Activated gamma-delta T cell (primary cell): Measurements from ENCODE around the gene ARFGEF3.

Experiments used
- DNase-seq: peaks from one replicate; lab custom pipeline; 2025; lab: John Stamatoyannopoulos, UW

Gene ARFGEF3

GRCh38 chr6:138240476-138241245 is 78.9 kb downstream of the ARFGEF3 start:
- no peak for DNase-seq

- no peak for DNase-seq
These were observed 79.6 kb downstream of the ARFGEF3 start for GRCh38 chr6:138241381-138241780.

DNA sequence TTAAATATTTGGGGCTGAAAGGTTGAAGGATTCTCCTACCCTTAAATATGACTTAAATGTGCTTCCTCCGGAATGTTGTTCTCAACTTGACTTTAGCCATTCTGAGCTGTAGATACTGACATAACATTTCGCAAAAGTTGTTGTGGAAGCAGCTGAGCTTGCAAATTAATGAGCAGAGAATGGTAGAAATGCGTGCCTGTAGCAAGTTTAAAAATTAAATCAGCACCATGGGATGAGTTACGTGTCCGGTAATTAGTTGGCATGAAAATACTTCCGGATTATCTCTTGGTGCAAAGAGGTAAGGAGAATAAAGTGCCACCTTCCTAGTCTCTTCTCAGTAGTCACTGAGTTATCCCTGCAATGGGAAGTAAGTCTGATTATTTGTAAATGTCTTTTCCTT is 80.2 kb downstream of the ARFGEF3 start:
- no peak for DNase-seq

DNA sequence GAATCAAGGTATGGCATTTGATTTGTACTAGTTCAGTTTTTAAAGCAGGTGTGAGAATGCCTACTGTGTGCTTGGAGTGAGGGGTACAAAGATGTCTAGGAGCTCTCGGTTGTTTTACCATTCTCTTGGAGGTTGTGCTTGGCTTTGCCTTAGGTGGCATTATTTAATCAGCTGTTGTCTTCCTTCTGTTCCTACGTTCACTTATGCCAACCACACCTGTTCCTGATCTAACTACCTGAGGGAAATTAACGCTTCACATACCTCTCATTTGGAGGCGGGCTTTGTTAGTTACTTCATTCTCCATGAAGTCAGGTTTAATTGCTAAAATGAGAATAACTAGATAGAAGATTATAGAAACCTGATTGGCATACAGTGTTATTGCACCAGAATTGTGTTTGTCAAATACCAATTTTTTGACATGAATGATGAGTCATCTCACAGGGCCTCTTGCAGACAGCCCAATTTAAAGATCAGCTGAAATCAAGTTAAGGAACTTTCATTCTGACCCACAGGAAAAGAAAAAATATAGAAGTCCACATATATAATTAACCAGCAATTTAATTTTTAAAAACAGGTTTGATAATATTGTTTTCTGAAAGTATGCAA is 81.4 kb downstream of the ARFGEF3 start:
- DNase-seq, result no peak

GRCh38 chr6:138245751-138246150 is 84.0 kb downstream of the ARFGEF3 start:
- DNase-seq, result no peak

GRCh38 chr6:138246650-138247440 is 85.1 kb downstream of the ARFGEF3 start:
- no peak for DNase-seq

DNA sequence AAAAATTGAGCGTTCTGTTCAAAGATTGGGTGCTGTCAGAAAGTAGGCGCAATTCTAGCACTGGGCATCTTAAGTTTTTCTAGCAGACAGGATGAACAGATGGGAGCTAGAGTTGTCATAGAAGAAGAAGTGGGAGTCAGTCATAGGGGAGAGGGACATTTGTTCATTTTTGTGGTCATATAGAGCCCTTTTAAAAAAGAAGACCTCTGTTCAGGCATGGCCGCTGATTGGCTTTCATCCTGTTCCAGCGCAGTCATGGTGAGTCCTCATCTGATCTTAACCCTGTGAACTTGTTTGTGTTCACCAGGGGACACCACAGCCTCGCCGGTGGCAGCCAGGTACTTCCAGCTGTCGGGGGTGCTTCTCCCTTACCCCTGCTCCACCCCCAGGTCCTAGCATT is 86.3 kb downstream of the ARFGEF3 start:
- DNase-seq, result no peak

DNA sequence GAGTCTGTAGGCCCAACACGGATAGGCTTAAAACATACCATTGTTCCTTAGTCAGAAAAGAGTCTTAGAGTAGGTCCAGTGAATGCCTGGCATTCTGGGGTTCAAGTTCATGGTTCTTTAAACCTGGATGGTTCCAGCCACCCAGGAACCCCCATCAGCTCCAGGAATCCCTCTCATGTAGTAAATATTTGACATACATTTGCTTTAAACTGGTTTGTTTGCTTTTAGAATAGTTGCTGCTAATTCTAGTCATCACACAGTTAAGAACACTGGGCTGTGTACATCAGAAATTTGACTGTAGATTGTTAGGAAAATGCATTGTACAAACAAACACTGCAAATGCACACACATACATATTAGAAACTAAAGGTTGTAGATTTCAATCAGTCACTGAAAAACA is 87.1 kb downstream of the ARFGEF3 start:
- no peak for DNase-seq

DNA sequence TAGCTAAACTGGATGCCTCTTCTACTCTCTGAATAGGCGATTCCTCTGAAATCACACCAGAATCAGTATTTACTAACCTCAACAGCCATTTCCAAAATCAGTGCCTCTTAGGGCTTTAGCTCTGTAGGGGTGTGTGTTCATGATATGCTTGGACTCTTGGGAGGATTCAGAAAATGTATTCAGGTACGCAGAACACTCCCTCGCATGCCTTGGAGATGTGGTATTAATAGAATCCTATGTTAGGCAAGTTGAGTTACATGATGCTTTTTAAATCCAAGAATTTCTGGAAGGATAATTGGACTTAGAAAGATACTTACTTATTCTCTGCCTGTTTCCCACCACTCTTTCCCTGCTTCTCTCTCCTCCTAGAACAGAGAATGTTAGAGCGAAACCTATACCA is 88.3 kb downstream of the ARFGEF3 start:
- DNase-seq, result no peak

DNA sequence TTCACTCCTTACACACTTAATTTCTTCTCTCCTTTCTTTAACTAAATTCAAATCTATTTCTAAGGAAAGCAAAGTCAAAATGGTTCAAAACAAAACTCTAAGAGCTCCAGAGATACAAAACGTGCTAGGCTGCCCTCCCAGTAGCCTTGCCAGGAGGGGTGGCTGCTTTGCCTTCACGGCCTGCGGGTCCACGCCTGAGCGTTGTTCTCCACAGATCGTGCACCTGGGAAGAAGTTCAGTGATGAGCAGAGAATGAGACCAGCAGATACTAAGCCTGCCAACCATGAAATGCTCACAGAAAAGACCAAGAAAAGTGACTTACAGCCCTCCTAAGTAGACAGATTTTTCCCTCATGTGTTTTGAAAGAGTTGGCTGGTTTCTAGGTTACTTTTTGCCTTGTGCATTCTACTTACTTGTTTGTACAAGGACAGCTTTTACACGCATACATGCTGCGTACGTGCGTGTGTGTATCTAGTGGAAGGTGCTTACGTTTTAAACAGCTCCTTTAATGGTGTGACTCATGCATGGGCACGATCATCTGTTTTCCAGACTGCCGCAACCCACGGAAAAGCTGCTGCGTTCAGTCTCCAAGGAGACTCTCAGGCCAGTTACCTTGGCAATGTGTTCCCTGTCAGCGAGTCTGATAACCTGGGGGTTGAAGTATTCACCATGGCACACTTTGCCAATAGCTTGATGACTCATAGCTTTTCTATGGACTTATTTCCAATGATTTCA is 88.9 kb downstream of the ARFGEF3 start:
- no peak for DNase-seq

DNA sequence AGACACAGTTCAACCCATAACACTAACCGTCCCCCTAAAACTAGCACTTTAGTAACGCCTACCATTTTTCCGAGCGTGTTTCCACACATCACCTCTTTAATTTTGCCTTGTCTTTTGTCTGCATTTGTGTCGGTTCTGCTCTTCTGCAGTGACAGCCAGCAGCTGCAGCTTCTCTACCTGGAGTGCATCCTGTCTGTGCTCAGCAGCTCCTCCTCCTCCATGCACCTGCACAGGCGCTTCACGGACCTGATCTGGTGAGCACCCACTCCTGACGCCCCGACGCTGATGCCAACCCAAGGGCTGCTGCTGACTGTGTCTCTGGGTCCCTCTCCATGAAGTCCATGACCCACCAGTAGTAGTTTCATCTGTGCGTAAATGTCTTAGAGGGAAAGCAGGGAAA is 92.0 kb downstream of the ARFGEF3 start:
- no peak for DNase-seq

DNA sequence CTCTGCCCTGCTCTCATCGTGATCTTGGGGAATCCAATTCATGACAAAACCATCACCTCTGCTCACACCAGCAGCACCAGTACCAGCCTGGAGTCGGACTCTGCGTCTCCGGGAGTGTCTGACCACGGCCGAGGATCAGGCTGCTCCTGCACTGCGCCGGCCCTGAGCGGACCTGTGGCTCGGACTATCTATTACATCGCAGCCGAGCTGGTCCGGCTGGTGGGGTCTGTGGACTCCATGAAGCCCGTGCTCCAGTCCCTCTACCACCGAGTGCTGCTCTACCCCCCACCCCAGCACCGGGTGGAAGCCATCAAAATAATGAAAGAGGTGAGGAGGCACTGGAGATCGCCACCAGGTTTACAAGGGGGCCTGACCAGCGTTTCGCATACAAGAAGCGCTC is 93.7 kb downstream of the ARFGEF3 start:
- DNase-seq, result no peak

- DNase-seq, result no peak
These were observed 95.9 kb downstream of the ARFGEF3 start for GRCh38 chr6:138257638-138258040.

DNA sequence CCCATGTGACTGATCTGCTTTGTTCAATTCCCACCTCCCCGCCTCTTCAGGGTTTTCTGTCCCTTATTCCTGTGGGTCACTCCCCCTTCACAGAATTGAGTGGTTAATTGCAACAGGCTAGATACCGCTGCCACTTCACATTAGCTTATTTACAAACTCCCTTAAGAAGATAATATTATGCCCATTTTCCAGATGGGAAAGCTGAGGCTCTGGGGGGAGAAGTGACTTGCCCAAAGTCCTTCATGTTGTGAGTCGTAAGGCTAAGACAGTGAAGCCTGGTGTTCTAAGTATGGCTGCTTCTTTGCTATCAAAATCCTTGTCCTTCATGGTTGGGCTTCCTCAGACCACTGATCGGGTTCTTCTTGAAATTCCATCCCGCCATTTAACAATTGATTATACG is 96.5 kb downstream of the ARFGEF3 start:
- no peak for DNase-seq

DNA sequence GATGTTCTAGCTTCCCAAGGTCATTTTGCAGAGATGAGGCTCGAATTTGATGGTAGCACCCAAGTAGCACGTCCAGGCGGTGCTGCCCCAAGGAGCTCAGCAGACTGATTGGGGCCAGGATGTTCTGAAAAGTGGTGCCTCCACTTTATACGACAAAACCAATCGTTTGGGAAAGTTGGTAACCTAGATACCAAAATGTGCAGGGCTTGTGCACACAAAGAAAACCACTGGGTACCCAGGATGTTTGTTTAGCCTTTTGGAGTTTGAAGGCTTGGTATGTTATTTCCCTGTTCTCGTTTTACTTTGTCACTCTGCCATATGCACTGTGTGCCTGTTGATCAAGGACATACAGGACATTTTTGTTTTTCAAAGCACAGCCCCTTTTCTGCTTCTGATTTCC is 97.3 kb downstream of the ARFGEF3 start:
- DNase-seq, result no peak

- DNase-seq, result no peak
These were observed 99.5 kb downstream of the ARFGEF3 start for GRCh38 chr6:138261116-138261780.

- no peak for DNase-seq
These were observed 102.2 kb downstream of the ARFGEF3 start for GRCh38 chr6:138263963-138264362.

DNA sequence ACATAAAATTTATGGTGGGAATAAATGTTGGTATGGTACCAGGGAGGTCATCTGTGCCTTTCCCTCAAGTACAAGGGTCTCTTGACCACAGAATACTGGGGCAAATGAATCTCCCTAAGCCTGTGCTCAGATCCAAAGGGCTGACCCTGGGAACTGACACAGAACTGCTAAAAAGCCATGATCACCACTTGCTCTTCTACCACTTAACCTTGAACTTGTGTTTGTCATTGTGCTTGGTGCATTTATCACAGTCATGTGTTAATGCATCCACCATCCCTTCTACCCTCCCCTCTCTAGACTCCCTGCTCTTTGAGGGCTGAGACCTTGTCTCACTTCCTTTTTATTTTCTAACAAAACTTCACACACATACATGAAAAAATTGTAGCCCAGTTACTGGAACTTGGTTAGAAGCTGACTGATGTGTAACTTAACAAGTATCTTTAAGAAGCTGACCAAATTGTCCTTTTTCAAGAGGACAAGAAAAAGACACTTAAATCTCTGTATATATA is 102.7 kb downstream of the ARFGEF3 start:
- no peak for DNase-seq

- DNase-seq, result no peak
These were observed 104.4 kb downstream of the ARFGEF3 start for GRCh38 chr6:138266095-138266494.

DNA sequence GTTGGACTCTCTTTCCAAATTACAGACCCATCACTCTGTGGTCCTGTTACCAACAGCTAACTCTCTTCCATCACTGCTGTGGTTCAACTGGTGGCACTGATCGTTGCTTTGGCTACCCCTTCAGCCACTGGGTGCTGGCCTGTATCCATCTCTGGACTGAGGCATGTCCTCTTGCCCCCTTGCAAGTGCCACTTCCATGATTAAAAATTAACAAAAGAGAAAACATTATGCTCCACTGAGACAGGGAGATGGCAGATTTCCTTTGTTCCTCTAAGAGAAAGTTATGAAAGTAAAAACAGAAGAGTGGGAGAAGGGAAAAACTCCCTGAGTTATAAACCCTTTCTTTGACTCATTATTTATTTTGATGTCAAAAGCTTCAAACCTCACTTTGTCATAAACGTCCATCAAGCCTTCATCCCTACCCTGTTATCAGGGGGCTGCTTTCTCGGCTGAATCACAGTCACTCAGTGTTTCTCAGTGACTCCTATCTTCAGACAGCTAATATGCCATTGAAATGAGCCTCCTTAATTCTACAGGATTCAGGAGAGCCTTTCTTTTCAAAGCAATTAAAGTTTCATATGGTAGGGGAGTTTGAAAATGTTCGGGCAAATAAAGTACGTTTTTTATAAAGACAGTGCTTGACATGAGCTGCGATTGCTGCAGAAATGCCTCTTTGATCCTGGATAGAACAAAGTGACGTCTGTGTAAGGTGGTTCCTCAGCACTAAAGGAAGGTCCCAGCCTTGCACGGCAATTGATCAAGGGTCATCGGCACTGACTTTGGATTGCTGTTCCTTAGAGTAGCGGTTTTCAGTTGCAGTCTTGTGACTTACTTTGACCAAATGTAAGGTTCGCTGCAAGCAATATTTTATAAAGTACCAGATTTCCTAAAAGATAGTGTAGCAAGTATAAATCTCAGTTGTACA is 106.5 kb downstream of the ARFGEF3 start:
- DNase-seq, result no peak
